Skeletal muscle tissue (tissue), 4 donors: ENCODE data around the gene PRKCA. TPM values are rescaled to one million over a fixed set of nuclear protein-coding genes. Genes with fewer than 3 reads are reported as not detected.
"Not testable (repeated sequence)": the region's sequence is repeated elsewhere in the genome, so short reads cannot be mapped to it uniquely, and the experiment has no call there.

ENCODE experiments used
- H3K27ac ChIP-seq: one replicate; pipeline ENCODE4 v1.7.0; 2013; ENCODE audit warnings: mild to moderate bottlenecking, low read depth, low read length, inconsistent platforms
- H3K27me3 ChIP-seq, 3 donors: one replicate each; pipeline ENCODE4 v1.7.0; 2013; ENCODE audit warnings: low read length in 3 of 3; ENCODE audit not compliant: control insufficient read depth in 3 of 3, insufficient read depth in 3 of 3
- H3K36me3 ChIP-seq, 3 donors: one replicate each; pipeline ENCODE4 v1.7.0; 2013; ENCODE audit warnings: low read length in 3 of 3; ENCODE audit not compliant: control insufficient read depth in 3 of 3, insufficient read depth in 3 of 3
- H3K4me1 ChIP-seq, 3 donors: one replicate each; pipeline ENCODE4 v1.7.0; 2013; ENCODE audit warnings: low read length in 3 of 3, mild to moderate bottlenecking in 3 of 3; ENCODE audit not compliant: control insufficient read depth in 3 of 3, insufficient read depth in 3 of 3
- H3K4me3 ChIP-seq, 3 donors: one replicate each; pipeline ENCODE4 v1.7.0; 2013; ENCODE audit warnings: low read length in 3 of 3
- H3K9ac ChIP-seq, 3 donors: one replicate each; pipeline ENCODE4 v1.7.0; 2013; ENCODE audit warnings: low read length in 3 of 3, mild to moderate bottlenecking in 3 of 3, moderate library complexity in 2 of 3, low read depth in 1 of 3
- H3K9me3 ChIP-seq, 3 donors: one replicate each; pipeline ENCODE4 v1.7.0; 2013; ENCODE audit warnings: low read length in 3 of 3; ENCODE audit not compliant: control insufficient read depth in 3 of 3
- total RNA-seq: library from RNA; depleted of rRNA; stranded (reverse); fragments of >200 nt; gene quantifications from one replicate; pipeline ENCODE4 v1.2.3, GENCODE V29; 2014
- donor health status: Osteomylitis.

PRKCA gene
- total RNA-seq, 1 donor from 2014 or later, result 2.1 TPM

- no peaks in the 10 kb centered on the region for H3K9me3 ChIP-seq
- no peaks in the 10 kb centered on the region for H3K27me3 ChIP-seq
- H3K4me3 ChIP-seq, result no peak overlapping the region
- H3K36me3 ChIP-seq, result no peaks in the 10 kb centered on the region
- no peaks in the 10 kb centered on the region for H3K4me1 ChIP-seq
- H3K27ac ChIP-seq, result no peak overlapping the region
- H3K9ac ChIP-seq, result no peak overlapping the region
Measured at GRCh38 chr17:66474806-66475497, 172.5 kb downstream of the PRKCA start.

GRCh38 chr17:66476014-66476413, 173.6 kb downstream of the PRKCA start:
- no peaks in the 10 kb centered on the region for H3K36me3 ChIP-seq
- H3K9ac ChIP-seq, result no peak overlapping the region
- H3K4me3 ChIP-seq, result no peak overlapping the region
- H3K27ac ChIP-seq, result no peak overlapping the region
- H3K9me3 ChIP-seq, result no peaks in the 10 kb centered on the region
- H3K4me1 ChIP-seq, result no peaks in the 10 kb centered on the region
- H3K27me3 ChIP-seq, result no peaks in the 10 kb centered on the region

- Histone ChIP-seq H3K4me3 (no peak overlapping the region), H3K9ac (no peak overlapping the region), H3K27me3 (no peaks in the 10 kb centered on the region), H3K36me3 (no peaks in the 10 kb centered on the region), H3K4me1 (no peaks in the 10 kb centered on the region), H3K27ac (no peak overlapping the region), H3K9me3 (no peaks in the 10 kb centered on the region)
Measured at GRCh38 chr17:66477615-66478283, 175.3 kb downstream of the PRKCA start.

GRCh38 chr17:66479230-66479889, 176.9 kb downstream of the PRKCA start:
- H3K4me1 ChIP-seq, H3K9ac ChIP-seq, H3K36me3 ChIP-seq, H3K27ac ChIP-seq, H3K4me3 ChIP-seq, H3K9me3 ChIP-seq, H3K27me3 ChIP-seq: not testable (repeated sequence)

GRCh38 chr17:66480243-66480642, 177.8 kb downstream of the PRKCA start:
- no peaks in the 10 kb centered on the region for H3K27me3 ChIP-seq
- H3K27ac ChIP-seq, result no peak overlapping the region
- no peaks in the 10 kb centered on the region for H3K4me1 ChIP-seq
- no peak overlapping the region for H3K4me3 ChIP-seq
- no peak overlapping the region for H3K9ac ChIP-seq
- no peaks in the 10 kb centered on the region for H3K9me3 ChIP-seq
- H3K36me3 ChIP-seq, result no peaks in the 10 kb centered on the region

GRCh38 chr17:66480802-66481201, 178.4 kb downstream of the PRKCA start:
- Histone ChIP-seq H3K36me3 (no peaks in the 10 kb centered on the region), H3K4me3 (no peak overlapping the region), H3K27me3 (no peaks in the 10 kb centered on the region), H3K4me1 (no peaks in the 10 kb centered on the region), H3K9ac (no peak overlapping the region), H3K27ac (no peak overlapping the region), H3K9me3 (no peaks in the 10 kb centered on the region)

- Histone ChIP-seq H3K9ac (no peak overlapping the region), H3K9me3 (no peaks in the 10 kb centered on the region), H3K27ac (no peak overlapping the region), H3K4me1 (no peaks in the 10 kb centered on the region), H3K27me3 (no peaks in the 10 kb centered on the region), H3K36me3 (no peaks in the 10 kb centered on the region), H3K4me3 (no peak overlapping the region)
Measured at GRCh38 chr17:66481271-66481670, 178.9 kb downstream of the PRKCA start.

GRCh38 chr17:66483906-66484305, 181.5 kb downstream of the PRKCA start:
- no peaks in the 10 kb centered on the region for H3K4me1 ChIP-seq
- H3K4me3 ChIP-seq, result no peak overlapping the region
- H3K9ac ChIP-seq, result no peak overlapping the region

GRCh38 chr17:66485309-66485947, 183.0 kb downstream of the PRKCA start:
- Histone ChIP-seq H3K9me3 (no peaks in the 10 kb centered on the region), H3K9ac (no peak overlapping the region), H3K27me3 (no peaks in the 10 kb centered on the region), H3K36me3 (no peaks in the 10 kb centered on the region), H3K27ac (no peak overlapping the region), H3K4me1 (no peaks in the 10 kb centered on the region), H3K4me3 (no peak overlapping the region)

More at GRCh38 chr17:66483906-66484305, 181.5 kb downstream of the PRKCA start:
- Histone ChIP-seq H3K9me3 (no peaks in the 10 kb centered on the region), H3K27ac (no peak overlapping the region), H3K36me3 (no peaks in the 10 kb centered on the region), H3K27me3 (no peaks in the 10 kb centered on the region)

- no peak overlapping the region for H3K27ac ChIP-seq
- no peaks in the 10 kb centered on the region for H3K9me3 ChIP-seq
- no peaks in the 10 kb centered on the region for H3K36me3 ChIP-seq
- H3K9ac ChIP-seq, result no peak overlapping the region
- H3K4me1 ChIP-seq, result no peaks in the 10 kb centered on the region
- no peak overlapping the region for H3K4me3 ChIP-seq
- H3K27me3 ChIP-seq, result no peaks in the 10 kb centered on the region
Measured at GRCh38 chr17:66487121-66487520, 184.7 kb downstream of the PRKCA start.
